ENCODE data around the gene HERC3. TPM values are rescaled to one million over a fixed set of nuclear protein-coding genes. Genes with fewer than 3 reads are reported as not detected.
A peak's percentile ranks its signal among the peaks of the same experiment; 100 is the strongest.

Gene HERC3
- polyA plus RNA-seq, 6 donors from 2014 or later, result 31.6 to 50.8 (median 45.8) TPM

- no peak for ATAC-seq (ENCODE audit: low read depth in 2 of 2)
- no peaks in the 10 kb centered on the region for H3K27me3 Mint-ChIP-seq
- H3K9me3 Mint-ChIP-seq, result peaks cover 9 to 34% (median 21%) of the 10 kb centered on the region in 7 donors
- peaks cover 3 to 9% (median 8%) of the 10 kb centered on the region in 3 donors for H3K4me1 Mint-ChIP-seq
- DNase-seq, result no peak
- H3K4me3 Mint-ChIP-seq, result no peak overlapping the region
- H3K27ac Mint-ChIP-seq, result peak overlapping the region in 1 of 6 donors; percentile 73
- H3K36me3 Mint-ChIP-seq, result peaks cover 49 to 61% of the 10 kb centered on the region in 2 donors
These were observed 127.1 kb downstream of the HERC3 start for GRCh38 chr4:88719381-88719780.

- Mint-ChIP-seq H3K27ac (no peak overlapping the region), H3K27me3 (no peaks in the 10 kb centered on the region), H3K4me3 (peak overlapping the region in 1 of 8 donors; percentile 22), H3K9me3 (peaks cover 9 to 28% (median 17%) of the 10 kb centered on the region in 7 donors), H3K36me3 (peaks cover 35 to 48% of the 10 kb centered on the region in 2 donors), H3K4me1 (peaks cover 0 to 7% (median 6%) of the 10 kb centered on the region in 3 donors)
- no peak for ATAC-seq (ENCODE audit: low read depth in 2 of 2)
- DNase-seq, result no peak
These were observed 128.5 kb downstream of the HERC3 start for GRCh38 chr4:88720451-88721428.

GRCh38 chr4:88722276-88722780 is 130.0 kb downstream of the HERC3 start:
- Mint-ChIP-seq H3K4me1 (no peaks in the 10 kb centered on the region), H3K4me3 (no peak overlapping the region), H3K9me3 (peaks cover 3 to 12% (median 6%) of the 10 kb centered on the region in 7 donors), H3K27ac (no peak overlapping the region), H3K27me3 (no peaks in the 10 kb centered on the region), H3K36me3 (peaks cover 26 to 32% of the 10 kb centered on the region in 2 donors)
- ATAC-seq (ENCODE audit: low read depth in 2 of 2), result no peak
- no peak for DNase-seq

GRCh38 chr4:88722828-88723227 is 130.5 kb downstream of the HERC3 start:
- H3K27me3 Mint-ChIP-seq, result no peaks in the 10 kb centered on the region
- no peak overlapping the region for H3K4me3 Mint-ChIP-seq
- peaks cover 0 to 7% (median 2%) of the 10 kb centered on the region in 7 donors for H3K9me3 Mint-ChIP-seq
- H3K4me1 Mint-ChIP-seq, result no peaks in the 10 kb centered on the region
- no peak for DNase-seq
- H3K27ac Mint-ChIP-seq, result no peak overlapping the region
- no peak for ATAC-seq (ENCODE audit: low read depth in 2 of 2)
- peaks cover 21 to 27% of the 10 kb centered on the region in 2 donors for H3K36me3 Mint-ChIP-seq

- H3K9me3 Mint-ChIP-seq, result no peaks in the 10 kb centered on the region
These were observed 132.1 kb downstream of the HERC3 start for GRCh38 chr4:88724406-88724805.

GRCh38 chr4:88725143-88725542 is 132.9 kb downstream of the HERC3 start:
- no peaks in the 10 kb centered on the region for H3K27me3 Mint-ChIP-seq
- H3K36me3 Mint-ChIP-seq, result peaks cover 4 to 15% of the 10 kb centered on the region in 2 donors
- DNase-seq, result no peak
- ATAC-seq (ENCODE audit: low read depth in 2 of 2), result no peak
- no peak overlapping the region for H3K27ac Mint-ChIP-seq
- no peaks in the 10 kb centered on the region for H3K9me3 Mint-ChIP-seq
- H3K4me1 Mint-ChIP-seq, result no peaks in the 10 kb centered on the region
- H3K4me3 Mint-ChIP-seq, result no peak overlapping the region

More at GRCh38 chr4:88724406-88724805, 132.1 kb downstream of the HERC3 start:
- Mint-ChIP-seq H3K36me3 (peaks cover 11 to 15% of the 10 kb centered on the region in 2 donors), H3K4me1 (no peaks in the 10 kb centered on the region), H3K4me3 (no peak overlapping the region), H3K27ac (no peak overlapping the region), H3K27me3 (no peaks in the 10 kb centered on the region)
- no peak for ATAC-seq (ENCODE audit: low read depth in 2 of 2)
- DNase-seq, result no peak

GRCh38 chr4:88725986-88726385 is 133.7 kb downstream of the HERC3 start:
- Mint-ChIP-seq H3K27me3 (no peaks in the 10 kb centered on the region), H3K9me3 (no peaks in the 10 kb centered on the region), H3K4me1 (no peaks in the 10 kb centered on the region), H3K27ac (no peak overlapping the region), H3K4me3 (no peak overlapping the region), H3K36me3 (peaks cover 0 to 11% of the 10 kb centered on the region in 2 donors)
- ATAC-seq (ENCODE audit: low read depth in 2 of 2) (no peak), DNase-seq (no peak)

- no peaks in the 10 kb centered on the region for H3K9me3 Mint-ChIP-seq
- H3K36me3 Mint-ChIP-seq, result peaks cover 0 to 6% of the 10 kb centered on the region in 2 donors
- ATAC-seq (ENCODE audit: low read depth in 2 of 2) (no peak), DNase-seq (no peak)
- H3K27me3 Mint-ChIP-seq, result no peaks in the 10 kb centered on the region
- H3K27ac Mint-ChIP-seq, result no peak overlapping the region
- H3K4me1 Mint-ChIP-seq, result no peaks in the 10 kb centered on the region
- H3K4me3 Mint-ChIP-seq, result no peak overlapping the region
These were observed 135.9 kb downstream of the HERC3 start for GRCh38 chr4:88728146-88728545.

- H3K9me3 Mint-ChIP-seq, result no peaks in the 10 kb centered on the region
- H3K4me3 Mint-ChIP-seq, result no peak overlapping the region
- H3K27me3 Mint-ChIP-seq, result no peaks in the 10 kb centered on the region
- H3K4me1 Mint-ChIP-seq, result no peaks in the 10 kb centered on the region
- ATAC-seq (ENCODE audit: low read depth in 2 of 2) (no peak), DNase-seq (no peak)
- H3K36me3 Mint-ChIP-seq, result peaks cover 0 to 6% of the 10 kb centered on the region in 2 donors
- no peak overlapping the region for H3K27ac Mint-ChIP-seq
These were observed 137.0 kb downstream of the HERC3 start for GRCh38 chr4:88729146-88729760.

- peaks cover 0 to 6% of the 10 kb centered on the region in 2 donors for H3K36me3 Mint-ChIP-seq
- peak overlapping the region in 1 of 8 donors; percentile 21 for H3K4me3 Mint-ChIP-seq
- H3K4me1 Mint-ChIP-seq, result no peaks in the 10 kb centered on the region
- no peaks in the 10 kb centered on the region for H3K9me3 Mint-ChIP-seq
- H3K27me3 Mint-ChIP-seq, result no peaks in the 10 kb centered on the region
- ATAC-seq (ENCODE audit: low read depth in 2 of 2) (no peak), DNase-seq (no peak)
- H3K27ac Mint-ChIP-seq, result peak overlapping the region in 2 of 6 donors; percentile 26 to 45
These were observed 138.5 kb downstream of the HERC3 start for GRCh38 chr4:88730811-88731210.

GRCh38 chr4:88731381-88731780 is 139.1 kb downstream of the HERC3 start:
- H3K27ac Mint-ChIP-seq, result peak overlapping the region in 1 of 6 donors; percentile 45
- H3K4me3 Mint-ChIP-seq, result no peak overlapping the region
- no peaks in the 10 kb centered on the region for H3K9me3 Mint-ChIP-seq
- peaks cover 0 to 6% of the 10 kb centered on the region in 2 donors for H3K36me3 Mint-ChIP-seq
- no peaks in the 10 kb centered on the region for H3K27me3 Mint-ChIP-seq
- ATAC-seq (ENCODE audit: low read depth in 2 of 2), result no peak
- DNase-seq, result no peak
- H3K4me1 Mint-ChIP-seq, result peaks cover 0 to under 1% (median 0%) of the 10 kb centered on the region in 3 donors

GRCh38 chr4:88732714-88733368 is 140.6 kb downstream of the HERC3 start:
- Mint-ChIP-seq H3K4me1 (peaks cover 8 to 15% (median 9%) of the 10 kb centered on the region in 3 donors), H3K27me3 (no peaks in the 10 kb centered on the region), H3K9me3 (no peaks in the 10 kb centered on the region), H3K27ac (no peak overlapping the region), H3K4me3 (no peak overlapping the region), H3K36me3 (no peaks in the 10 kb centered on the region)
- DNase-seq (no peak), ATAC-seq (ENCODE audit: low read depth in 2 of 2) (no peak)

GRCh38 chr4:88734403-88734949 is 142.2 kb downstream of the HERC3 start:
- H3K27ac Mint-ChIP-seq, result no peak overlapping the region
- no peaks in the 10 kb centered on the region for H3K9me3 Mint-ChIP-seq
- DNase-seq (no peak), ATAC-seq (ENCODE audit: low read depth in 2 of 2) (no peak)
- H3K36me3 Mint-ChIP-seq, result no peaks in the 10 kb centered on the region
- no peaks in the 10 kb centered on the region for H3K27me3 Mint-ChIP-seq
- no peak overlapping the region for H3K4me3 Mint-ChIP-seq
- H3K4me1 Mint-ChIP-seq, result peaks cover 14 to 21% (median 21%) of the 10 kb centered on the region in 3 donors
